Right forelimb (tissue), 1 donor: ENCODE data around the gene SIL1.
"Not testable (repeated sequence)": the region's sequence is repeated elsewhere in the genome, so short reads cannot be mapped to it uniquely, and the experiment has no call there.

Experiments used
- DNase-seq: peaks from one replicate; pipeline ENCODE4 v3.0.0-alpha.2; 2018

The SIL1 gene

DNA sequence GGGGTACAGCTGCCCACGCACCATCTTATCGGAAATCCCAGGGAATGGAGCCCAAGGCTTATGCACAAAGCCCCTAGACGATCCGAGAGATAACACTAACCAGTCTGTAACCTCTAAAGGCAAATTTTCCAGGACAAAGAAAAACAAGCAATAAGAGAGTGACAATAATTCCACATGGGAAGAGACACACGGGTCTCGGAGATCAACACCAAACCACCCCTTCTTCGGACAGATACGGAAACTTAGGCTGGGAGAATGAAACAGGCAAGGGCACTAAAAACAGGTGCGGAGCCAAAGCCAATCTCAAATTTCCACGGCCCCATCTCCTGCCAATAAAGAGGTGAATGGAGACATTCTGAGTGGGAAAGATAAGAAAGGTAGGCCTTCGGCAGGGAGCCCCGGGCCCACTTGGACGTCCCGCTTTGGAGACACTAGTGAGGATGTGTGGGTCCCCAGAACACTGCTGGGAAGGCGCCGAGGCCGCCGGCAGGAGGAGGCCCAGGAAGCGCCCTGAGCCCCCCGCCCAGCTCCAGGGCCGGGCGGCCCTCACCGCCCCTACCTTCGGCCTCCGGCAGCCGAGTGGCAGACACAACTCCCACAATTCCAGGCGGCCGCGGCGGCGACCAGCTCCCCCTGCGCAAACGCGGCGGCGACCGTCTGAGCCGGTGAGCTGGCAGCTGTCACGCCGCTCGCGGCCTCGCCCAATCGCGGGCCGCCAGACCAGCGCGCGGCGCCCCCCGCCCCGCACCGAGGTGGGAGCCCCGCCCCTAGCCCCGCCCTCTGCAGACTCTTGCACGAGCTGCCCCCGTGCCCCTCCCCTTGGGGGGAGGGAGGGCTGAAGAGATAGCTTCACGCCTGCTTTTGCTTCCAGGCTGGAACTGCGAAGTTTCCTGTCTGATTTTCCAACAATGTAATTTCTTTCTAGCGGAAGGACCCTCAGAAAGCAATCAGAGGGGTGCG, at the start of gene SIL1:
Gene SIL1, minus strand, starts transcription at position 659 of the 960 bp plus-strand sequence. CDS start 70,525 bp downstream, outside the sequence.
- DNase-seq, result peak; percentile 99

- DNase-seq, result no peak
These were observed 48.2 kb upstream of the SIL1 start for GRCh38 chr5:139246394-139246793.

DNA sequence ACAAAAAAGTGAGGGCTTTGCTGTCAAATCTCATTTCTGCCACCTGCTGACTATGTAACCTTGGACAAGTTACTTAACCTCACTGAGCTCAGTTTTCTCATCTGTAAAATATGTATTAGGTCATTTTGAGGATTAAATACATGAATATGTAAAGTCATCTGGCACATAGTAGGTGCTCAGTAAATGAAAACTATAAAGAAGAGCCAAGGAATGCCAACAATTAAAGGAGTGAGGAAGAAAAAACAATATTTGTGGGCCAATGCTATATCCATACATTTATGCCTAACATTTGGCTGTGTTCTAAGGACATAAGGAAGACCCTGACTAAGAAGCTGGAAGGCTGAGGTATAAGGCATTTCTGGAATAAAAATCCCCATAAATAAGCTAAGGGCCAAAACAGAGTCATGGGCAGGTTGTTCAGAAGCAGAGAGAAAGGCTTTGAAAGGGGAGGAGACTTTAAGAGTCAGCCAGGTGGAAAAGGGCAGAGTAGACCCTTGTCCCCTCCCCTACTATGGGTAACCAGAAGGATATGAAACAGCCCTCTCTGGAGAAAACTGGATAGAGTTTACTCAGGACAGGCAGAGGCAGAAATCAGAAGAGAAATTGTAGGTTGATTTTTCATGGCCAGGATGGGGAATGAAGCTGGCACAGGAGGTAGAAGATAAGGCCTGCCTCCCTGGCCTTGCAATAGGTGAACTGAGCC, 47.6 kb upstream of the SIL1 start:
- DNase-seq, result no peak

DNA sequence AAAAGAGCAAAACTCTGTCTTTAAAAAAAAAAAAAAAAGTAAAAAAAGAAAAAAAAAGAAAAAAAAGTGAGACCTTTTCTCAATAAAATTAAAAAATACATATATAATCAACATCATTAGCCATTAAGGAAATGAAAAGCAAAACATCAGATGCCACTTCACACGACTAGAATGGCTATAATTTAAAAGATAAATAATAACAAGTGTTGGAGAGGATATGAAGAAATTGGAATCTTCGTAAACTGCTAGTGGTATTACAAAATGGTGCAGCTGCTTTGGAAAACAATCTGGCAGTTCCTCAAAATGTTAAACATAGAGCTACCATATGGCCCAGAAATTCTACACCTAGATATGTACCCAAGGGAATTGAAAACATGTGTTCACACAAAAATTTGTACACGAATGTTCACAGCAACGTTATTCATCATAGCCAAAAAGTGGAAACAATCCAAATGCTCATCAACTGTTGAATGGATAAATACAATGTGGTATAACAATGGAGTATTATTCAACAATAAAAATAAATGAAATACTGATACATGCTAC, 45.3 kb upstream of the SIL1 start:
- no peak for DNase-seq

- no peak for DNase-seq
These were observed 43.0 kb upstream of the SIL1 start for GRCh38 chr5:139241139-139241538.

DNA sequence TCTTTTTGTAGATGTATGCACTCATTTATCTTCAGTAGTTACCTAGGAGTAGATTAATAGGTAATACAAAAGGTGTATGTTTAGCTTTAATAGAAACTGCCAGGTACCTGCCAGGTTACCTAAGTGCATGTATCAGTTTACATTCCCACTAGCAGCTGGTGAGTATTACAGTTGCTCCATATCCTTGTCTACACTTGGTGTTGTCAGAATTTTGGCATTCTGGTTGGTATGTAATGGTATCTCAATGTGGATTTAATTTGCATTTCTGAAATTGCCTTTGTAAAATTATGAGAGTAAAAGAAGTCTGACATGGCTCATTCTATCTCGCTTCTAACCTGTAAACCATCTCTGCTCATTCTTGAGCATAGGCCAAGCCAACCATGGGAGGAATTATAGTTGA, 38.3 kb upstream of the SIL1 start:
- DNase-seq, result no peak

DNA sequence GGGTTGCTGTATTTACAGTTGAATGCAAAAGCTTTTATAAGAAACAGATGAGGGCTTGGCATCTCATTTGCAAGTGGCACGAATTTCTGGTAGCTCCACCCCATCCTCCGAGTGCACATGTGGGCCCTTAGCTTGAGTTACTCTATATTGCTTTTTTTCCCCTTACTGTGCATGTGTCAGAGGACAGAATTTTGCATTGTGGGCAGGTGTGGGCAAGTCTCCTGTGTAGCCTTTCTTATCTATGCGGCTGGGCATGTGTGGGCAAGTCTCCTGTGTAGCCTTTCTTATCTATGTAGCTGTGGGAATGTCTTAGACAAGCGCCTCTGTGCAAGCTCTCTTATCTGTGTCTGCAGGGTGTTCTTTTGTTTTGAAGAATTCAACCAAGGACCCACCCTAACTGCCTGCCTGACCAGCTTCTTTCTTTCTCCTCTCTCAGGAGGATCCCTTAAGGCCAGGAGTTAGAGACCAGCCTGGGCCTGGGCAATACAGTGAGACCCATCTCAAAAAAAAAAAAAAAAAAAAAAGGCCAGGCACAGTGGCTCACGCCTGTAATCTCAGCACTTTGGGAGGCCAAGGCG, 34.1 kb upstream of the SIL1 start:
- no peak for DNase-seq

DNA sequence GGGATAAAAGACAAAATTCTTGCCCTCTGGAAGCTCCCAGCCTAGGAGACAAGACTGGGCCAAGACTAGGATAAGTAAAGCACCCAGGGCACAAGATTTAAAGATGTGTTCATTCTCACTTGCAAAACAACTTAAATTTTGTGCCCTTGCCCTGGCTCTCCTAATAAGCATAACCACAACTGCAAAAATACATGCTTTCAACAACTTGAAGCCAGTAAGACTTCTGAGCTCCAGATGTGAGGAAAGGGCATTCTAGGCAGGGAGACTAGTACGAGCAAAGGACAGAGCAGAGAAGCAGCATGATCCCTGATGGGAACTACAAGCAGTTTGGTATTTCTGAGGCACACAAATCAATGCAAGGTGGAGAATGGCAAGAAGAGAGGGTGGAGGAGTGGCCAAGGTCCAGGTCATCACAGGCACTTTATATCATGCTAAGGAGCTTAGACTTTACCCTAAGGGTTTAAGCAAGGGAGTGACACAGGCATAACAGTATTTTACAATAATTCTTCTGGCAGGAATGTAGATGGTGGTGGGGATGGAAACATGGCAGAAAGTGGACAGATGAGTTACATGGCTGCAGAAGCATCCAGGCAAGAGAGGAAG, 30.1 kb upstream of the SIL1 start:
- DNase-seq, result no peak

- no peak for DNase-seq
These were observed 28.0 kb upstream of the SIL1 start for GRCh38 chr5:139226131-139226530.

DNA sequence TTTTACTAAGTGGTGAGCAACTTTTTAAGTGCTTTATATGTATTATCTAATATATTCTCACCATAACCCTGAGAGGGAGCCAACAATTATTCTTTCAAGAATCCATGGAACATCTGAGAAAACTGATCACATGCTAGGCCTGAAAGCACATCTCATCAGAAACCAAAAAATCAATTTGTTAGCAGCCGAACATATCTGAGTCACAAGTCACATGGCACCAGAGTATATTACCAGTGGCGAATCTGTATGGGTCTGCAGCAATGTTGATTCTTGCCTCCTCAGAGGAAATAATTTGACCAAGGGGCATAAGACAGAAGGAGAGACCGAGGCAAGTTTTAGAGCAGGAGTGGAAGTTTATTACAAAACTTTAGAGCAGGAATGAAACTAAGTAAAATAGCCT, 25.3 kb upstream of the SIL1 start:
- DNase-seq, result no peak

- DNase-seq, result no peak
These were observed 24.2 kb upstream of the SIL1 start for GRCh38 chr5:139222346-139222745.

- not testable (repeated sequence) for DNase-seq
These were observed 19.9 kb upstream of the SIL1 start for GRCh38 chr5:139218038-139218437.

DNA sequence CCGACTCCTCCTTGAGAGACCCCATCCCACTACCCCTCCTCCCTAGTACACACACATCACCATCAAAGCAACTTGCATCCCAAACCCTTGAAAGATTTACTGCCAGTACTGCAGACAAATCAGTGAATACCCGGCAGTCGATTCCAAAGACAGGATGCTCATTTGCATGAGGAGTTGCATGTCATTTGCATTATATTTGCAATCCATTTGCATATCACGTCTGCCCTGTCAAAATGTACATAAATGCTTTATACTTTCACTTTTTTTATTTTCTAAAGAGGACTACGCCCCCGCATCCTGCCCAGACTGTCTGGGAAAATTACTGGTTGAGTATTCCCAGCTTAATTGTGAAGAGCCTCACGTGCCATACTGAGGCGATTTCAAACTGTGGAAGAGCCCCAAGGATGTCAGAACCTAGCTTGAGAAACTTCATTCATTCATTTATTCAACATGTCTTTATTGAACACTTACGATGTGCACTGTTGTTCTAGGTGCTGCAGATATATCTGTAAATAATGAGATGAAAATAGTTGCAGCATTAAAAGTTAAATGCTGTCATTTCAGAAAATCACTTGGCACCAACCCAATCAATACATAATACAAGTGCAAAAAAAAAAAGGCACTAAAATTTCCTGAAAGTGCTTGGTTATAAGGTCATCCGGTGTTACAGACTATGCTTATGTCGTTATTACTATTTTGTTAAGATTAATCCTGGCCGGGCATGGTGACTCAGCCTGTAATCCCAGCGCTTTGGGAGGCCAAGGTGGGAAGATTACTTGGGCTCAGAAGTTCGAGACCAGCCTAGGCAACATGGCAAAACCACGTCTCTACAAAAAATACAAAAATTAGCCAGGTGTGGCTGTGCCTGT, 17.2 kb upstream of the SIL1 start:
- no peak for DNase-seq

GRCh38 chr5:139214646-139215045, 16.5 kb upstream of the SIL1 start:
- no peak for DNase-seq

- DNase-seq, result no peak
These were observed 14.7 kb upstream of the SIL1 start for GRCh38 chr5:139212906-139213305.

DNA sequence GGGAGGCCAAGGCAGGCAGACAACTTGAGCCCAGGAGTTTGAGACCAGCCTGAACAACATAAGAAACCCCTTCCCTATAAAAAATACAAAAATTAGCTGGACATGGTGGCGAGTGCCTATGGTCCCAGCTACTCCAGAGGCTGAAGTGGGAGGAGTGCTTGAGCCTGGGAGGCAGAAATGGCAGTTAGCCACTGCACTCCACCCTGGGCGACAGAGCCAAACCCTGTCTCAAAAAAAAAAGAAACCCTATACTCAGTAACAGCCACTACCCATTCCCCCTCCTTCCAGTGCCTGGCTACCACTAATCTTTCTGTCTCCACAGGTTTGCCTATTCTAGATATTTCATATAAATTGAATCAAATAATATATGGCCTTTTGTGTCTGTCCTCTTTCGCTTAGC, 14.3 kb upstream of the SIL1 start:
- no peak for DNase-seq

DNA sequence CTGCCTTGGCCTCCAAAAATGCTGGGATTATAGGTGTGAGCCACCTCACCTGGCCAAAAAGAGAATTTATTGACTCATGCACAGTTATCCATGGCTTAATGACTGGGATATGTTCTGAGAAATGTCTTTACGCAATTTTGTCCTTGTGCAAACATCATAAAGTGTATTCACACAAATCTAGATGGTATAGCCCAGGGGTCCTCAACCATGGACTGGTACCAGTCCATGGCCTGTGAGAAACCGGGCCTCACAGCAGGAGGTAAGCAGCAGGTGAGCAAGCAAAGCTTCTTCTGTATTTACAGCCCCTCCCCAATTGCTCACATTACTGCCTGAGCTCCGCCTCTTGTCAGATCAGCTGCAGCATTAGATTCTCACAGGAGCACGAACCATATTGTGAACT, 12.4 kb upstream of the SIL1 start:
- no peak for DNase-seq

DNA sequence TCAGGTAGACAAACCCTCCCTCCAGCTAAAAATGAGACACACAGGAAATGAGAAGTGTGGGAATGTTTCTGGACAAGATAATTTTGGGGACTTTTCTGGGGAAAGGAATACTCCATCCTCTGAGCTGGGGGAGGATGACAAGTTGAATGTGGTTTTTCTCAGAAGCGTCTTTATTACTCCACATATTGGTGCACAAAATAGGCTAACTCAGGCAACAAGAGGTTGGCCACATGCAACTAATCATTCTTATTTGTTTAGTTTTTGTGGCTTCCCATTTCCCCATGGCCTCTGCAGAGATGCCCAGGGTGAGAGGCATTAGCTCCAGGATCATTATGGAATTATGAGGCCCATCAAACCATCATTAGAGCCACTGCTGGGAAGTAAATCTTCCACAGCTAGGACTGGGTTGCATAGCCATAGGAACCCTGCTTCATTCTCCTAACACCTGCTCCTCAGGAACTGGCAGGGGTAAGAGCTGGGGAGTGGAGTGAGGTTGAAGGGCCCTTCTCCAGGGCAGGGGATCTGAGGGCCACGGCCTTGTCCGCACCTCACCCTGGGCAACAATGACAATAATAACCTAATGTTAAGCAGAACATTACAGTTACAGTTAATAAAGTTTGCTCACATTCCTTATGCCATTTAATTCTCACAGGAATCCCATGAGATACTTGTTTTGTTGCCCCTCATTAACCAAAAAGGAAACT, 9.3 kb upstream of the SIL1 start:
- DNase-seq, result no peak

GRCh38 chr5:139205586-139205985, 7.4 kb upstream of the SIL1 start:
- DNase-seq, result no peak

- DNase-seq, result no peak
These were observed 7.0 kb upstream of the SIL1 start for GRCh38 chr5:139205124-139205523.

DNA sequence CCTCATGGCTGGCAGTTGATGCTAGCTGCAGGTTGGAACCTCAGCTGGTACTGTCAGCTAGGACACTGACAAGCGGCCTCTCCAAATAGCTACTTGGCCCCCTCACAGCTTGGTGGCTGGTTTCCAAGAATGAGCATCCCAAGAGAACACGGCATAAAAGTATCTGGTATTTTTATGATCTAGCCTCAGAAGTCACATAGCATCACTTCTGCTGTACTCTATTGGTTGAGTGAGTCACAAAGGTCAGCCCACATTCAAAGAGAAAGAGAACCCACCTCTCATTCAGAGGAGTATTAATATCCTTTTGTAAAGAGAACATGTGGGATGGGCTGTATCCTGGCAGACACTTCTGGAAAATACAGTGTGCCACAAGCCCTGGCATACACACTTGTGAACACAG, 6.0 kb upstream of the SIL1 start:
- no peak for DNase-seq
